Activated T-cell treated with anti-CD3 and anti-CD28 coated beads, Interleukin-2, amount 50 U/mL, for 4 hours (primary cell): ENCODE measurements around the gene ADAMTS9. TPM values are rescaled to one million over a fixed set of nuclear protein-coding genes. Genes with fewer than 3 reads are reported as not detected.
"Not testable (repeated sequence)": the region's sequence is repeated elsewhere in the genome, so short reads cannot be mapped to it uniquely, and the experiment has no call there.

Experiments
- ATAC-seq, 2 donors: fragments of 200-7000 bp; cut with Tn5 transposase; one replicate each; pipeline ENCODE4 v1.10.0; 2021
- DNase-seq: peaks from one replicate; pipeline ENCODE4 v3.0.0-alpha.2; 2020
- H3K27me3 Mint-ChIP-seq: one replicate; pipeline ENCODE4 v1.8.0; 2021; ENCODE audit warnings: low read depth, mixed read lengths
- H3K36me3 Mint-ChIP-seq: one replicate; pipeline ENCODE4 v1.8.0; 2022; ENCODE audit warnings: mixed read lengths; ENCODE audit not compliant: insufficient read depth
- H3K4me1 Mint-ChIP-seq: one replicate; pipeline ENCODE4 v1.8.0; 2021; ENCODE audit warnings: low read depth, mixed read lengths
- H3K4me3 Mint-ChIP-seq: one replicate; pipeline ENCODE4 v1.8.0; 2021; ENCODE audit warnings: mild to moderate bottlenecking, moderate library complexity, mixed read lengths
- H3K9me3 Mint-ChIP-seq: one replicate; pipeline ENCODE4 v1.8.0; 2021; ENCODE audit warnings: mixed read lengths
- total RNA-seq, 3 donors: library from RNA; stranded (reverse); gene quantifications; one replicate each; pipeline ENCODE4 v1.2.1, GENCODE V29; 2021

The ADAMTS9 gene
- total RNA-seq, 3 donors from 2014 or later: 0.08 to 0.11 TPM; not detected in 1

GRCh38 chr3:64550745-64551144 lies 137.1 kb downstream of the ADAMTS9 start:
- H3K9me3 Mint-ChIP-seq: no peaks in the 10 kb centered on the region
- H3K27me3 Mint-ChIP-seq: peaks cover 8% of the 10 kb centered on the region
- no peak overlapping the region for H3K4me3 Mint-ChIP-seq
- H3K4me1 Mint-ChIP-seq: no peaks in the 10 kb centered on the region
- H3K36me3 Mint-ChIP-seq: no peaks in the 10 kb centered on the region
- DNase-seq (no peak), ATAC-seq (no peak)

- no peaks in the 10 kb centered on the region for H3K4me1 Mint-ChIP-seq
- no peak for ATAC-seq
- no peak overlapping the region for H3K4me3 Mint-ChIP-seq
- H3K9me3 Mint-ChIP-seq: no peaks in the 10 kb centered on the region
- H3K27me3 Mint-ChIP-seq: peaks cover 5% of the 10 kb centered on the region
- no peaks in the 10 kb centered on the region for H3K36me3 Mint-ChIP-seq
- DNase-seq: no peak
These were observed 137.9 kb downstream of the ADAMTS9 start for GRCh38 chr3:64549869-64550268.

- Mint-ChIP-seq H3K36me3 (no peaks in the 10 kb centered on the region), H3K27me3 (peaks cover 5% of the 10 kb centered on the region), H3K4me1 (no peaks in the 10 kb centered on the region), H3K9me3 (no peaks in the 10 kb centered on the region), H3K4me3 (no peak overlapping the region)
- ATAC-seq (no peak), DNase-seq (no peak)
These were observed 139.5 kb downstream of the ADAMTS9 start for GRCh38 chr3:64548200-64548889.

- Mint-ChIP-seq H3K9me3 (no peaks in the 10 kb centered on the region), H3K4me3 (no peak overlapping the region), H3K27me3 (peaks cover 5% of the 10 kb centered on the region), H3K4me1 (no peaks in the 10 kb centered on the region), H3K36me3 (no peaks in the 10 kb centered on the region)
- DNase-seq: no peak
- ATAC-seq: no peak
These were observed 140.9 kb downstream of the ADAMTS9 start for GRCh38 chr3:64546856-64547255.

GRCh38 chr3:64545239-64545638 lies 142.6 kb downstream of the ADAMTS9 start:
- not testable (repeated sequence) for ATAC-seq, H3K4me1 Mint-ChIP-seq, H3K4me3 Mint-ChIP-seq, H3K27me3 Mint-ChIP-seq, H3K9me3 Mint-ChIP-seq, H3K36me3 Mint-ChIP-seq, DNase-seq

- ATAC-seq (no peak), DNase-seq (no peak)
- no peaks in the 10 kb centered on the region for H3K9me3 Mint-ChIP-seq
- no peaks in the 10 kb centered on the region for H3K36me3 Mint-ChIP-seq
- H3K4me1 Mint-ChIP-seq: no peaks in the 10 kb centered on the region
- peaks cover 2% of the 10 kb centered on the region for H3K27me3 Mint-ChIP-seq
- H3K4me3 Mint-ChIP-seq: no peak overlapping the region
These were observed 146.0 kb downstream of the ADAMTS9 start for GRCh38 chr3:64541803-64542202.

GRCh38 chr3:64539451-64540196 lies 148.2 kb downstream of the ADAMTS9 start:
- H3K4me3 Mint-ChIP-seq: no peak overlapping the region
- H3K27me3 Mint-ChIP-seq: peaks cover 7% of the 10 kb centered on the region
- DNase-seq (no peak), ATAC-seq (no peak)
- H3K9me3 Mint-ChIP-seq: no peaks in the 10 kb centered on the region
- H3K4me1 Mint-ChIP-seq: no peaks in the 10 kb centered on the region
- H3K36me3 Mint-ChIP-seq: no peaks in the 10 kb centered on the region

GRCh38 chr3:64536166-64536565 lies 151.6 kb downstream of the ADAMTS9 start:
- Mint-ChIP-seq H3K4me3 (no peak overlapping the region), H3K27me3 (peaks cover 9% of the 10 kb centered on the region), H3K36me3 (no peaks in the 10 kb centered on the region), H3K4me1 (no peaks in the 10 kb centered on the region), H3K9me3 (no peaks in the 10 kb centered on the region)
- ATAC-seq (no peak), DNase-seq (no peak)

GRCh38 chr3:64533617-64534317 lies 154.0 kb downstream of the ADAMTS9 start:
- peaks cover 11% of the 10 kb centered on the region for H3K27me3 Mint-ChIP-seq
- DNase-seq: no peak
- H3K4me3 Mint-ChIP-seq: no peak overlapping the region
- no peaks in the 10 kb centered on the region for H3K36me3 Mint-ChIP-seq
- ATAC-seq: peak; percentile 43 to 71
- H3K9me3 Mint-ChIP-seq: no peaks in the 10 kb centered on the region
- H3K4me1 Mint-ChIP-seq: no peaks in the 10 kb centered on the region

GRCh38 chr3:64530434-64531049 lies 157.3 kb downstream of the ADAMTS9 start:
- ATAC-seq (no peak), DNase-seq (no peak)
- Mint-ChIP-seq H3K27me3 (peaks cover 6% of the 10 kb centered on the region), H3K4me1 (no peaks in the 10 kb centered on the region), H3K36me3 (no peaks in the 10 kb centered on the region), H3K4me3 (no peak overlapping the region), H3K9me3 (no peaks in the 10 kb centered on the region)

- Mint-ChIP-seq H3K36me3 (no peaks in the 10 kb centered on the region), H3K4me3 (no peak overlapping the region), H3K27me3 (no peaks in the 10 kb centered on the region), H3K4me1 (no peaks in the 10 kb centered on the region), H3K9me3 (peaks cover 4% of the 10 kb centered on the region)
- ATAC-seq: no peak
- DNase-seq: no peak
These were observed 164.5 kb downstream of the ADAMTS9 start for GRCh38 chr3:64523324-64523723.

- H3K27me3 Mint-ChIP-seq: no peaks in the 10 kb centered on the region
- no peaks in the 10 kb centered on the region for H3K36me3 Mint-ChIP-seq
- no peaks in the 10 kb centered on the region for H3K4me1 Mint-ChIP-seq
- DNase-seq (no peak), ATAC-seq (no peak)
- no peak overlapping the region for H3K4me3 Mint-ChIP-seq
- peaks cover 4% of the 10 kb centered on the region for H3K9me3 Mint-ChIP-seq
These were observed 167.5 kb downstream of the ADAMTS9 start for GRCh38 chr3:64520334-64520733.

GRCh38 chr3:64518950-64519349 lies 168.8 kb downstream of the ADAMTS9 start:
- ATAC-seq: no peak
- Mint-ChIP-seq H3K9me3 (peaks cover 4% of the 10 kb centered on the region), H3K27me3 (no peaks in the 10 kb centered on the region), H3K4me1 (no peaks in the 10 kb centered on the region), H3K36me3 (no peaks in the 10 kb centered on the region), H3K4me3 (no peak overlapping the region)
- no peak for DNase-seq

- Mint-ChIP-seq H3K36me3 (no peaks in the 10 kb centered on the region), H3K9me3 (peaks cover 4% of the 10 kb centered on the region), H3K4me3 (no peak overlapping the region), H3K4me1 (no peaks in the 10 kb centered on the region), H3K27me3 (no peaks in the 10 kb centered on the region)
- ATAC-seq: no peak
- DNase-seq: no peak
These were observed 169.3 kb downstream of the ADAMTS9 start for GRCh38 chr3:64518496-64518895.
